ENCODE data around the gene OR52E8.

The OR52E8 gene

GRCh38 chr11:5857590-5857989, at the start of gene OR52E8:
Gene OR52E8 (minus strand): TSS chr11:5857690. CDS start chr11:5857690, 0 bp downstream.
- DNase-seq (ENCODE audit: low spot score), result no peak

- no peak for DNase-seq (ENCODE audit: low spot score)
Observed at GRCh38 chr11:5899534-5899933, 42.0 kb upstream of the OR52E8 start.

- no peak for DNase-seq (ENCODE audit: low spot score)
Observed at GRCh38 chr11:5892908-5893307, 35.4 kb upstream of the OR52E8 start, which contains the start of gene OR52E5. Gene OR52E5 (plus strand): TSS chr11:5893208. CDS start chr11:5900777, 7,569 bp downstream.

GRCh38 chr11:5891216-5891800, 33.8 kb upstream of the OR52E8 start:
- DNase-seq (ENCODE audit: low spot score), result no peak

- DNase-seq (ENCODE audit: low spot score), result no peak
Observed at GRCh38 chr11:5887661-5888060, 30.2 kb upstream of the OR52E8 start.

GRCh38 chr11:5887172-5887571, 29.7 kb upstream of the OR52E8 start:
- no peak for DNase-seq (ENCODE audit: low spot score)

DNA sequence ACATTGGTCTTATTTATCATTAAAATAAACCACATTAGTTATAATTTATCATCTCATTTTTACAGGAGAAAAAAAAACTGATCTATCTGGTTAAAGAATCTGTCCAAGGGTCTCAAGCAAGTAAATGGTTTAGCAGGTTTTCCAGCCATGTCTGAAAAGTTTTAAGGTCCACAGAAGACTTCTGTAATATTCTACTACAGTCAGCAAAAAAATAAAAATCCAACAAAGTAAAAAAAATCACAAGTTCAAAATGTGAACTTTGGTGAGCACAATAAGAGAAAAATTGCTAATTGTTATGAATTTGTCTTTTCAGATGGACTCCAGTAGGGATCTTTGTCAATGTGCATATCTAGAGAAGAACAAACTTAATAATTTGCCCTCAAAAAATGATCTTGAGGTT, 24.3 kb upstream of the OR52E8 start:
- DNase-seq (ENCODE audit: low spot score), result no peak

DNA sequence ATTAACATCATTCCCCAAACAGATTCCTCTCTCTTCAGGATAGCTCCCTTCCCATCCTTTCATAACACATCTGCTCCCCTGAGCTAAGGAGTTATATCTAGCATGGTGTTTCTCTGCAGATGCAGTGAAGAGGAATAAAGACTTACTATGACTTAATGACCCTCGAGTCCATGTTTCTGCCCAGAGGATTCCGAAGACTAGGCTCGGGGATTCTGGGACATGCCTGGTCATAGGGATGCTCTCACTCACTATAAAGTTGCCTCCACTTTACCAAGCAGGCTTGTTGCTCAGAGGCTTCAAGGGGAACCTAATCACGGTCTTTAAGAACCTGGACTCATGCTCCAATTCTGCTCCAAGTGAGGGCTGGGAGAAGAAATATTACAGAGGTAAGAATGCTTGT, 22.8 kb upstream of the OR52E8 start, which contains the start of gene OR52E4:
OR52E4 (plus strand) TSS at position 301 of the 400 bp plus-strand sequence. CDS start 3,664 bp downstream, outside the sequence.
- DNase-seq (ENCODE audit: low spot score), result no peak

GRCh38 chr11:5878564-5878963, 21.1 kb upstream of the OR52E8 start:
- DNase-seq (ENCODE audit: low spot score), result no peak

DNA sequence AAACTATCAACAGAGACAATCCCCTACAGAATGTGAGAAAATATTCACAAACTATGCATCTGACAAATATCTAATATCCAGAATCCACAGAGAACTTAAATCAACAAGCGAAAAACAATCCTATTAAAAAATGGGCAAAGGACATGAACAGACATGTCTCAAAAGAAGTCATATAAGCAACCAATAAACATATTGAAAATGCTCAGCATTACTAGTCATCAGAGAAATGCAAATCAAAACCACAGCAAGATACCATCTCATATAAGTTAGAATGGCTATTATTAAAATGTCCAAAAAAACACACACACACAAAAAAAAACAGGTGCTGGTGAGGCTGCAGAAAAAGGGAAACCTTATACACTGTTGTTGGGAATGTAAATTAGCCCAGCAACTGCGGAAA, 8.3 kb upstream of the OR52E8 start:
- DNase-seq (ENCODE audit: low spot score), result no peak

- DNase-seq (ENCODE audit: low spot score), result no peak
Observed at GRCh38 chr11:5851002-5851401, 6.5 kb downstream of the OR52E8 start.

DNA sequence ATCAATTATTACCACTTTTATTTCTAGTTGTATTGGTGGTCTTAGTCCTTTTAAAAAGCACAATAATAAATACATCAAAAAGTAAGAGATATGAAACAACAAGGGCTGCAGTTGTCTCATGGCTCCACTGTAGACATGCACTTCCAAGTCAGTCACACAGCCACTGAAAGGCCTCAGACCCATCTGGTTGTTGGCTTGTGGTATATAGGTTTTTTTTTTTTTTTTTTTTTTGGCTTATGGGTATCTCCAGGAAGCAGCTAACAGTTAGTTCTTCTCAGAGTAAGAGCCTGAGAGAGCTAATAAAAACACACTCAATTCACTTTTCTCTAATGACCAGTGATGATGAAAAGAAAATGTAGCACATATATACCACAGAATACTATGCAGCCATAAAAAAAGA, 9.8 kb downstream of the OR52E8 start:
- DNase-seq (ENCODE audit: low spot score), result no peak

GRCh38 chr11:5846701-5847100, 10.8 kb downstream of the OR52E8 start:
- DNase-seq (ENCODE audit: low spot score), result no peak

- no peak for DNase-seq (ENCODE audit: low spot score)
Observed at GRCh38 chr11:5841797-5842196, 15.7 kb downstream of the OR52E8 start, which contains the start of gene OR52E6. Gene OR52E6 (minus strand): TSS chr11:5841897. CDS start chr11:5841897, 0 bp downstream.

GRCh38 chr11:5837695-5838094, 19.8 kb downstream of the OR52E8 start:
- no peak for DNase-seq (ENCODE audit: low spot score)

- DNase-seq (ENCODE audit: low spot score), result no peak
Observed at GRCh38 chr11:5833446-5833845, 24.0 kb downstream of the OR52E8 start.

DNA sequence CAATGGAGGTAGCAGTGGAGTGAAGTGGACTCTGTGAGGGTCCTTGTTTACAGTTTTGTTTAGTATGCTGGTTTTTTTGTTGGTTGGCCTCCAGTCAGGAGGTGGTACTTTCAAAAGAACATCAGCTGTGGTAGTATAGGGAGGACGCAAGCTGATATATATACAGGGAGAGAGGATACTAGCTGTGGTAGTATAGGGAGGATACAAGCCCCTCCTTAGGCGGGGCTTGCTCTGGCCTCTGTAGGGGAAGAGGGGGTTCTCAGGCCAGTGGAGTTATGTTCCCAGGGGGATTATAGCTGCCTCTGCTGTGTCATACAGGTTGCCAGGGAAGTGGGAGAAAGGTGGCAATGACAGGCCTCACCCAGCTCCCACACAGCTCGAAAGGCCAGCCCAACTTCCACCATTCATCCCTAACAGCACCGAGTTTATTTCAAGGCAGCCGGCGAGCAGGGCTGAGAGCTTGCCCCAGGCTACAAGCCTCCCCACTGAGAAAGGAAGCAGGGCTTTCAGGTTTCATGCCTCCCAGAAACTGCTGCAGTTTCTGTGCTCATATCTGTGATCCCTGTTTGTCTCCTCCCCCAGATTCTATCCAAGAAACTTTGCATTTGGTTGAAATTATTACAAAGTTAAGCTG, 26.2 kb downstream of the OR52E8 start:
- no peak for DNase-seq (ENCODE audit: low spot score)

- no peak for DNase-seq (ENCODE audit: low spot score)
Observed at GRCh38 chr11:5818245-5818886, 39.1 kb downstream of the OR52E8 start.

DNA sequence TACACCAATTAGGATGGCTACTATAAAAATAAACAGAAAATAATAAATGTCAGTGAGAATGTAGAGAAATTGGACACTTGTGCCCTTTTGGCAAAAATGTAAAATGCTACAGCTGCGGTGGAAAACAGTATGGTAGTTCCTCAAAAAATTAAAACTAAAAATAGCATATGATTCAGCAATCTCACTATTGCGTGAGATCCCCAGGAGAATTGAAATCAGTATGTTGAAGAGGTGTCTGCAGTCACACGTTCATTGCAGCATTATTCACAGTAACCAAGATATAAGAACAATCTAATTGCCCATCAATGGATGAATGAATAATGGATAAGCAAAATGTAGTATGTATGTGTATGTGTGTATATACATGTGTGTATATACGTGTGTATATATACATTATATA, 42.0 kb downstream of the OR52E8 start:
- DNase-seq (ENCODE audit: low spot score), result no peak

DNA sequence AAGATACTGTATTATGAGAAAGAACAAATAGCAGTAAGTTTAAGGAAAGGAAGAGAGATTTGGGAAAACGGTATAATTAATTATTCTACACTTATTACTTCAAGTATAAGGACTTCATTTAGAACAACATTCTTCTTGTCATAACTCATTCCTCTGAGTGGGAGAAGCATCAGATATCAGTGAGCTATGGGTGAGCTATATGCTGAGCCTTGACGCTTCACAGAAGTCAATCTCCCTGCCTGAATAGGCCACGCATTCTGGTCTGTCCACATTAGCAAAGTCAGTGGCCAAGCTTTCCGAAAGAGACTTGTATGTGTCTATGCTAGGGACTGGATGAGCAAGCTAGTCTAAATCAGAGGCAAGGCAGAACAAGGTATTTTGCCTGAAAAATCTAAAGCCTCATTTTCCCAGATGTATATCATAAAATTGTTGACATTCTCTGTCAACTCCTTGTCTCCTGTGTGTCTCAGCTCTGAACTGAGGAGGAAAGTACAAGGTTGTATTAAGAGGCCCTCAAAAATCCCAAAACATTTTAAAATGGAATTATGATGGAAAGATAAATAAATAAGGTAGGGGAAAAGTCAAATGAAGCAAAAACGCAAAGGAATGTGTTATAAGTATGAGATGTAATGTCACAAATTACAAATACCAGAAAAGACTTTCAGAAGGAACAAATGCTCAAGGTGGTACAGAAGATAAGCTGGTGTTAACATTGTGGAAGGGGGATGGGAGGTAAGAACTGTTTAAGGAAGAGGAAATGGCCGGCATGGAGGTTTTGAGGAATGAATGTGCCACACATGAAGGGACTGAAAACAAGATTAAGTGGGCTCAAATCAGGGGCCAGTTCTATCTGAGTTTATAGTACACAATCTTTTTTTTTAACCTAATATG, 47.3 kb downstream of the OR52E8 start:
- no peak for DNase-seq (ENCODE audit: low spot score)

GRCh38 chr11:5809122-5809519, 48.4 kb downstream of the OR52E8 start:
- DNase-seq (ENCODE audit: low spot score), result no peak

GRCh38 chr11:5808500-5809121, 48.9 kb downstream of the OR52E8 start, which contains the start of gene OR52N2:
Gene OR52N2 (plus strand): TSS chr11:5808924. CDS start chr11:5820336, 11,412 bp downstream.
- no peak for DNase-seq (ENCODE audit: low spot score)

Measured in HuH-7.5 (cell line).